Kidney (tissue), 14 donors: ENCODE data around the gene XAF1. TPM values are rescaled to one million over a fixed set of nuclear protein-coding genes. Genes with fewer than 3 reads are reported as not detected.

ENCODE experiments used
- DNase-seq, 5 donors: peaks; one replicate each; pipeline ENCODE4 v3.0.0-alpha.2; 2013 to 2020
- FAIRE-seq: peaks from 2 replicates; lab custom pipeline; 2012; peaks lifted over from hg19 to GRCh38; lab: Jason Lieb, UNC
- H3K27ac ChIP-seq, 2 donors: one replicate each; pipeline ENCODE4 v1.7.0; 2013; ENCODE audit warnings: low read depth in 2 of 2, low read length in 2 of 2, inconsistent platforms in 1 of 2
- H3K27me3 ChIP-seq: one replicate; pipeline ENCODE4 v1.7.1; 2013; ENCODE audit warnings: low read length, inconsistent platforms; ENCODE audit not compliant: control insufficient read depth, insufficient read depth
- H3K36me3 ChIP-seq, 3 donors: one replicate each; pipeline versions ENCODE4 v1.7.0 to v1.7.1; 2013; ENCODE audit warnings: low read length in 3 of 3, control low read depth in 1 of 3, inconsistent platforms in 1 of 3; ENCODE audit not compliant: insufficient read depth in 3 of 3, control insufficient read depth in 2 of 3
- H3K4me1 ChIP-seq, 3 donors: one replicate each; pipeline versions ENCODE4 v1.7.0 to v1.7.1; 2013; ENCODE audit warnings: low read length in 3 of 3, inconsistent platforms in 1 of 3, low read depth in 1 of 3; ENCODE audit not compliant: control insufficient read depth in 2 of 3, insufficient read depth in 2 of 3
- H3K4me3 ChIP-seq, 3 donors: one replicate each; pipeline versions ENCODE4 v1.7.0 to v1.8.1; 2013; ENCODE audit warnings: low read length in 3 of 3, control low read depth in 1 of 3, inconsistent platforms in 1 of 3
- H3K9ac ChIP-seq, 3 donors: one replicate each; pipeline versions ENCODE4 v1.7.0 to v1.7.1; 2013; ENCODE audit warnings: low read length in 3 of 3, control low read depth in 1 of 3, inconsistent platforms in 1 of 3
- H3K9me3 ChIP-seq, 3 donors: one replicate each; pipeline versions ENCODE4 v1.7.0 to v1.7.1; 2013; ENCODE audit warnings: low read length in 3 of 3, control low read depth in 1 of 3, inconsistent platforms in 1 of 3; ENCODE audit not compliant: control insufficient read depth in 2 of 3, insufficient read depth in 1 of 3
- intact Hi-C: fragments of 100-400 bp; cut with DNase I; formaldehyde crosslinking; loops from one replicate; pipeline ENCODE4 v1.11.1; 2022
- polyA plus RNA-seq: library from polyadenylated mRNA; stranded (reverse); fragments of 350-450 nt; fragmentation: Illumina TruSeq; extraction: RNeasy Lipid Tissue Mini Kit (QIAGEN cat#74804); gene quantifications from one replicate; pipeline ENCODE4 v1.2.3, GENCODE V29; 2014; ENCODE audit warnings: low read depth, low replicate concordance; ENCODE audit not compliant: insufficient read depth
- total RNA-seq: library from RNA; stranded (reverse); fragmentation: NEBNext Ultra II Directional; extraction: Animal tissue kit (Norgen Biotek cat#: 25700); gene quantifications from one replicate; pipeline ENCODE4 v1.2.1, GENCODE V29; 2021
- TF ChIP-seq, protein P1 (sequence below): IDR thresholded peaks from 3 replicates; pipeline ENCODE4 v1.5.1; 2012; ENCODE audit warnings: mild to moderate bottlenecking, moderate library complexity, borderline replicate concordance; ENCODE audit not compliant: insufficient read depth; ENCODE audit errors: extremely low read depth
- donor health status: control.
- donor health status: control.
- donor health status: control.
- donor health status: control.
- donor health status: control.
- donor health status: DM: yes; HTN: yes; CAD: no.
- donor health status: Normal renal cell carcinoma (clear cell type).

The XAF1 gene
- total and polyA plus RNA-seq, 2 donors from 2014 or later = 7.9 to 35.3 TPM

DNA sequence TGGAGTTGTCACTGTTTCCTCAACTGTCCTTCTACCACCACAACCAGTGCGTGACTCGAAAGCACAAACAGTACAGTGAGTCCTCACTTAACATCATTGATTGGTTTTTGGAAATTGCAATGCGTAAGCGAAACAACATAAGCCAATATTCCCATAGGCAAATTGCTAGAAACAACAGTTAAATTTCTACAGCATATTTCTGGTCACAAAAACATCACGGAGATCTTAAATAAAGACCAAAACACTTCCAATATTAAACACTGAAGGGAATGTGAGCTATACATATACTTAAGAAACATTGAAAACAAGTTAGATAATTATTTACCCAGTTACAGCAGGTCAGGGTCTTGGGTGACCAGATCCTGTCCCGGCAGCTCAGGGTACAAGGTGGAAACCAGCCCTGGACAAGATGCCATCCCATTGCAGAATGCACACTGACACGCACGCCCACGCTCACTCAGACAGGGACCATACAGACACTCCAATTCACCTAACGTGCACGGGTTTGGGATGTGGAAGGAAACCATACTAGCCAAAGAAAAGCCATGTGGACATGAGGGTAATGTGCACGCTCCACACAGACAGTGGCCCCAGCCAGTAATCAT, 47.4 kb upstream of the XAF1 start:
- Histone ChIP-seq H3K9me3 (no peaks in the 10 kb centered on the region), H3K4me1 (no peaks in the 10 kb centered on the region), H3K27ac (no peak overlapping the region), H3K4me3 (no peak overlapping the region), H3K27me3 (peaks cover 6% of the 10 kb centered on the region), H3K36me3 (no peaks in the 10 kb centered on the region), H3K9ac (no peak overlapping the region)
- intact Hi-C loops = no loop called here
- FAIRE-seq (no peak), DNase-seq (no peak)
- TF ChIP-seq, protein P1, sequence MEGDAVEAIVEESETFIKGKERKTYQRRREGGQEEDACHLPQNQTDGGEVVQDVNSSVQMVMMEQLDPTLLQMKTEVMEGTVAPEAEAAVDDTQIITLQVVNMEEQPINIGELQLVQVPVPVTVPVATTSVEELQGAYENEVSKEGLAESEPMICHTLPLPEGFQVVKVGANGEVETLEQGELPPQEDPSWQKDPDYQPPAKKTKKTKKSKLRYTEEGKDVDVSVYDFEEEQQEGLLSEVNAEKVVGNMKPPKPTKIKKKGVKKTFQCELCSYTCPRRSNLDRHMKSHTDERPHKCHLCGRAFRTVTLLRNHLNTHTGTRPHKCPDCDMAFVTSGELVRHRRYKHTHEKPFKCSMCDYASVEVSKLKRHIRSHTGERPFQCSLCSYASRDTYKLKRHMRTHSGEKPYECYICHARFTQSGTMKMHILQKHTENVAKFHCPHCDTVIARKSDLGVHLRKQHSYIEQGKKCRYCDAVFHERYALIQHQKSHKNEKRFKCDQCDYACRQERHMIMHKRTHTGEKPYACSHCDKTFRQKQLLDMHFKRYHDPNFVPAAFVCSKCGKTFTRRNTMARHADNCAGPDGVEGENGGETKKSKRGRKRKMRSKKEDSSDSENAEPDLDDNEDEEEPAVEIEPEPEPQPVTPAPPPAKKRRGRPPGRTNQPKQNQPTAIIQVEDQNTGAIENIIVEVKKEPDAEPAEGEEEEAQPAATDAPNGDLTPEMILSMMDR = no peak

DNA sequence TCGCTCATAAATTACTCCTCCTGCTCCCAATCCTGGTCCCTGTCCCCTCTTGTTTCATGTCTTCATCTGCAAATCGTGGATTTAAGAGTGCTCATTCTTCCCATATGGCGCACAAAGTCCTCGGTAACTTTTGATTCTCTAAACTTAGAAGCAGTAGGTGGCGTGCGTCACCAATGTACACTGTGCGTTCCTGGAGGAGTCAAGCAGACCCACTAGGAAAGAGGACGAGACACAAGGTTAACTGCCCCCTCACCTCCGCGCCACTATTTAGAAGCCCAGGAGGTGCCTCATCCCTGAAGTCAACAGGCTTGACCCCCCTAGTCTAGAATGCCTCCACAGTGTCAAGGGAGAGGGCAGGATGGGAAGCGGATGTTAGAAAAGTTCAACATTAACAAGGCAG, 45.5 kb upstream of the XAF1 start:
- intact Hi-C loops = no loop called here

DNA sequence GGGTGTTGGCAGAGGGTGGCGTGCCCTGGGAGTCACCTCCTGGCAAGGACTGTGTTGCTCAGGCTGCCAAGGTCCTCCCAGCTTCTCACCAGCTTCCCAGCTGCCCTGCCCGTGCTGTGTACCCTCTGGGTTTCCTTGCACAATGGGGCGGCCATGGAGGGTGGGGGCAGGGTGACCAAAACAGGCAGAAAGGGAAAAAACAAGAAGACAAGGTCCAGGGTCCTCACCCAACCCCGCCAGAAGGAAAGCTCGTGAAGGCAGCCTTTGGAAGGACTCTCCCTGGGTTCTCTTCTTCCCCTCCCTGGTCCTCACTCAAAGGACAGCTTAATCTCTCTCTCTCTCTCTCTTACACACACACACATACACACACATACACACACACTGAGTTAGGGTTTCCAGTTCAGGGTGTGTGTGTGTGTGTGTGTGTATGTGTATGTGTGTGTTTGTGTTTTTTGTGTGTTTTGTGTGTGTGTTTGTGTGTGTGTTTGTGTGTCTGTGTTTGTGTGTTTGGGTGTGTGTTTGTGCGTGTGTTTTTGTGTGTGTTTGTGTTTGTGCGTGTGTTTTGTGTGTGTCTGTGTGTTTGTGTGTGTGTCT, 44.7 kb upstream of the XAF1 start:
- Histone ChIP-seq H3K9me3 (no peaks in the 10 kb centered on the region), H3K4me1 (no peaks in the 10 kb centered on the region), H3K27me3 (peaks cover 6% of the 10 kb centered on the region), H3K9ac (no peak overlapping the region), H3K4me3 (no peak overlapping the region), H3K27ac (no peak overlapping the region), H3K36me3 (no peaks in the 10 kb centered on the region)
- intact Hi-C loops = no loop called here
- FAIRE-seq (no peak), DNase-seq (no peak)
- TF ChIP-seq, protein P1 = no peak

More for the DNA sequence above, 45.5 kb upstream of the XAF1 start:
- no peak for FAIRE-seq
- Histone ChIP-seq H3K4me3 (no peak overlapping the region), H3K36me3 (no peaks in the 10 kb centered on the region), H3K9me3 (no peaks in the 10 kb centered on the region), H3K27ac (no peak overlapping the region), H3K27me3 (peaks cover 6% of the 10 kb centered on the region), H3K4me1 (no peaks in the 10 kb centered on the region), H3K9ac (no peak overlapping the region)
- DNase-seq = no peak
- TF ChIP-seq, protein P1 = no peak
